Measurements from ENCODE around the gene AMTN. TPM values are rescaled to one million over a fixed set of nuclear protein-coding genes. Genes with fewer than 3 reads are reported as not detected.
A peak's percentile ranks its signal among the peaks of the same experiment; 100 is the strongest.

AMTN gene
- total and polyA plus RNA-seq, 2 donors (not counting 1 experiment from before 2014, with no cell fraction given): not detected

DNA sequence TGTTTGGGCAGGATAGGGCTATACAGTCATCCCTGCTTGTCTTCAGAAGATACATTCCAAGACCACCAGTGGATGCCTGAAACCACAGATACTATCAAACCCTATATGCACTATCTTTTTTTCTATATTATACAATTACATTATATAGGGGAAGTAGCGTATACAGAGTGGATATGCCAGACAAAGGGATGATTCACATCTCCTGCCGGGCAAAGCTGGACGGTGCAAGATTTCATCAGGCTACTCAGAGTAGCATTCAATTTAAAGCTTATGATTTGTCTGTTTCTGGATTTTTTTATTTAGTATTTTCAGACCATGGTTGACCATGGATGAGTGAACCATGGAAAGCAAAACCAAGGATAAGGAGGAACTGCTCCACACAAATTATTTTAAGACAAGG is 7.0 kb upstream of the AMTN start:
- Histone ChIP-seq H3K4me3 (replicated peaks in 1 of 4; ENCODE audit: control extremely low read depth in 1 of 4, insufficient read depth in 1 of 4, low read depth in 3 of 4, low read length in 4 of 4) (no peak overlapping the region), H3K27ac (ENCODE audit: insufficient read depth, low read length) (no peak overlapping the region)
- DNase-seq (ENCODE audit: low read depth in 2 of 2): no peak

DNA sequence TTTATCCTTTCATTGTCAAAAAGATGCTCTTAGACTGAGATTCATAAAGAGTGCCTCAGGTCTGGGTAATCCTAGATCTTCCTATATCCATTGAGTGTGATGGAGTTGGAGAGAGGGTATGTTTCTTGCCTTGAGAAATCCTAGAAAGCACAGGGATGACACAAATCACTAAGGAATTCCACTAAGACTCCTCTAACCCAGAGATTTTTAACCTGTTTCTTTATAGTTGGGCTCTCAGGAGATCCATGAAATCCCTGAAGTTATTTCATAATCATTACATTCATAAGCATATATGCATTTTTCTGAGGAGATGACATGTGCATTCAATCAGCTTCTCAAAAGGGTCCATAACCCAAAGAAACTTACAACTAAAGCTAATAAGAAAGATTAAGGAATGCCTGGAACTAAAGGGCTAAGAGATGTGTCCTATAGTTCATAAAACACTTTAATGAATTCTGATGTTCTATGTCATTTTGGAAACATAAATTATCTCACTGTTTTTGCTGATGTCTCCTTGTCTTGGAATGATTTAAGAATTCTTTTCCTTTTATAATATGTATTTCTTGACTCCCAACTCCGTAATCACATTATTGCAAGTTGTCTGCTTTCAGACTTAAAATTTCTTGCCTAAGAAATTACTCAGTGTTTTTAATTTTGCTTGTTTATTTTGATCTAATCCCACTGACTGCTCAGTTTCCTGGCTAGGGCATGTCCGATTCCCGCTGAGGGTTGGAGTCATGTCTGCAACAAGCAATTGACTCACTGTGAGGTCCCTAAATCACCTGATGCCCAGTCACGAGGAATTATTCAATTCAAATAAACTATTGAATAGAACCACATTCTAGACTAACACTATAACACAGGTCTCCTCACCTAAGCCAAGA is 2.8 kb upstream of the AMTN start:
- H3K9ac ChIP-seq (ENCODE audit: insufficient read depth, low read length): no peak overlapping the region
- no peaks in the 10 kb centered on the region for H3K4me1 ChIP-seq (ENCODE audit: control insufficient read depth, extremely low read depth, insufficient read depth, low read length)
- no peak for TF ChIP-seq EZH2 (IDR thresholded peaks at IDR 0.05; ENCODE audit: low read length, missing control alignments)
- no peaks in the 10 kb centered on the region for H3K36me3 ChIP-seq (ENCODE audit: control insufficient read depth, insufficient read depth, low read length)
- H3K9me3 ChIP-seq (ENCODE audit: control insufficient read depth, insufficient read depth, low read depth, low read length): no peaks in the 10 kb centered on the region
- no peaks in the 10 kb centered on the region for H3K27me3 ChIP-seq (ENCODE audit: control insufficient read depth, insufficient read depth, low read length)
- H2AFZ ChIP-seq (ENCODE audit: low read length): no peak overlapping the region
- H3K79me2 ChIP-seq (ENCODE audit: control insufficient read depth, insufficient read depth, low read length): no peaks in the 10 kb centered on the region
- H4K20me1 ChIP-seq (ENCODE audit: control insufficient read depth, extremely low read depth, insufficient read depth, low read length): no peaks in the 10 kb centered on the region
- DNase-seq (ENCODE audit: low read depth in 2 of 2): peak in 1 of 2 donors; percentile 61
- H3K4me2 ChIP-seq (ENCODE audit: extremely low read depth, insufficient read depth, low read length): no peak overlapping the region
- H3K4me3 ChIP-seq (replicated peaks in 1 of 4; ENCODE audit: control extremely low read depth in 1 of 4, insufficient read depth in 1 of 4, low read depth in 3 of 4, low read length in 4 of 4): no peak overlapping the region
- no peak overlapping the region for H3K27ac ChIP-seq (ENCODE audit: insufficient read depth, low read length)

More for the DNA sequence above, 7.0 kb upstream of the AMTN start:
- H3K9ac ChIP-seq (ENCODE audit: insufficient read depth, low read length): no peak overlapping the region
- H3K9me3 ChIP-seq (ENCODE audit: control insufficient read depth, insufficient read depth, low read depth, low read length): no peaks in the 10 kb centered on the region
- H3K4me1 ChIP-seq (ENCODE audit: control insufficient read depth, extremely low read depth, insufficient read depth, low read length): no peaks in the 10 kb centered on the region
- no peaks in the 10 kb centered on the region for H3K79me2 ChIP-seq (ENCODE audit: control insufficient read depth, insufficient read depth, low read length)
- no peaks in the 10 kb centered on the region for H4K20me1 ChIP-seq (ENCODE audit: control insufficient read depth, extremely low read depth, insufficient read depth, low read length)
- no peak overlapping the region for H2AFZ ChIP-seq (ENCODE audit: low read length)
- H3K36me3 ChIP-seq (ENCODE audit: control insufficient read depth, insufficient read depth, low read length): no peaks in the 10 kb centered on the region
- TF ChIP-seq EZH2 (IDR thresholded peaks at IDR 0.05; ENCODE audit: low read length, missing control alignments) (no peak), CTCF (conservative IDR thresholded peaks at IDR 0.05 in 1 of 2, IDR thresholded peaks at IDR 0.05 in 1 of 2; ENCODE audit: low read depth in 1 of 2, low read length in 2 of 2) (no peak)
- H3K27me3 ChIP-seq (ENCODE audit: control insufficient read depth, insufficient read depth, low read length): no peaks in the 10 kb centered on the region
- no peak overlapping the region for H3K4me2 ChIP-seq (ENCODE audit: extremely low read depth, insufficient read depth, low read length)

GRCh38 chr4:70518716-70519115 is 347 bp downstream of the AMTN start:
- no peak overlapping the region for H3K4me2 ChIP-seq (ENCODE audit: extremely low read depth, insufficient read depth, low read length)
- H3K79me2 ChIP-seq (ENCODE audit: control insufficient read depth, insufficient read depth, low read length): no peaks in the 10 kb centered on the region
- TF ChIP-seq CTCF (conservative IDR thresholded peaks at IDR 0.05 in 1 of 2, IDR thresholded peaks at IDR 0.05 in 1 of 2; ENCODE audit: low read depth in 1 of 2, low read length in 2 of 2): no peak
- no peak for TF ChIP-seq EZH2 (IDR thresholded peaks at IDR 0.05; ENCODE audit: low read length, missing control alignments)
- no peak overlapping the region for H3K9ac ChIP-seq (ENCODE audit: insufficient read depth, low read length)
- no peaks in the 10 kb centered on the region for H3K36me3 ChIP-seq (ENCODE audit: control insufficient read depth, insufficient read depth, low read length)
- peak; percentile 10 to 12 for DNase-seq (ENCODE audit: low read depth in 2 of 2)
- H2AFZ ChIP-seq (ENCODE audit: low read length): no peak overlapping the region
- no peak overlapping the region for H3K27ac ChIP-seq (ENCODE audit: insufficient read depth, low read length)
- H3K27me3 ChIP-seq (ENCODE audit: control insufficient read depth, insufficient read depth, low read length): no peaks in the 10 kb centered on the region
- no peaks in the 10 kb centered on the region for H3K9me3 ChIP-seq (ENCODE audit: control insufficient read depth, insufficient read depth, low read depth, low read length)
- no peak overlapping the region for H3K4me3 ChIP-seq (replicated peaks in 1 of 4; ENCODE audit: control extremely low read depth in 1 of 4, insufficient read depth in 1 of 4, low read depth in 3 of 4, low read length in 4 of 4)
- H3K4me1 ChIP-seq (ENCODE audit: control insufficient read depth, extremely low read depth, insufficient read depth, low read length): no peaks in the 10 kb centered on the region
- no peaks in the 10 kb centered on the region for H4K20me1 ChIP-seq (ENCODE audit: control insufficient read depth, extremely low read depth, insufficient read depth, low read length)

All from fibroblast of lung (primary cell).